Heart left ventricle (tissue), 16 donors: ENCODE results near the gene COPG2. TPM values are rescaled to one million over a fixed set of nuclear protein-coding genes. Genes with fewer than 3 reads are reported as not detected.

Experiments used
- ATAC-seq, 4 donors: fragments of 200-7000 bp; cut with Tn5 transposase; one replicate each; pipeline ENCODE4 v1.9.1; 2020 to 2022; ENCODE audit warnings: moderate library complexity in 4 of 4, mild to moderate bottlenecking in 3 of 4, moderate number of reproducible peaks in 1 of 4
- DNase-seq, 5 donors: peaks; one replicate each; pipeline ENCODE4 v3.0.0-alpha.2; 2020
- H3K27ac ChIP-seq, 12 donors: fragments of 200-600 bp; sonication (generic) in 4 of 12; one replicate each; pipeline versions ENCODE4 v1.5.0 to v1.8.0; 2016 to 2022; ENCODE audit warnings: mild to moderate bottlenecking in 2 of 12
- H3K27me3 ChIP-seq, 9 donors: fragments of 200-600 bp; sonication (generic) in 2 of 9; one replicate each; pipeline versions ENCODE4 v1.5.1 to v1.8.0; 2016 to 2022; ENCODE audit warnings: mild to moderate bottlenecking in 3 of 9
- H3K36me3 ChIP-seq, 9 donors: fragments of 200-600 bp; sonication (generic) in 2 of 9; one replicate each; pipeline versions ENCODE4 v1.5.0 to v1.8.0; 2018 to 2022; ENCODE audit warnings: mild to moderate bottlenecking in 2 of 9
- H3K4me1 ChIP-seq, 12 donors: fragments of 200-600 bp; sonication (generic) in 4 of 12; one replicate each; pipeline versions ENCODE4 v1.5.0 to v1.8.0; 2016 to 2022; ENCODE audit warnings: mild to moderate bottlenecking in 3 of 12
- H3K4me3 ChIP-seq, 12 donors: fragments of 200-600 bp; sonication (generic) in 4 of 12; one replicate each; pipeline versions ENCODE4 v1.5.0 to v1.8.0; 2017 to 2022; ENCODE audit warnings: mild to moderate bottlenecking in 9 of 12, moderate library complexity in 4 of 12
- H3K9me3 ChIP-seq, 12 donors: fragments of 200-600 bp; sonication (generic) in 4 of 12; one replicate each; pipeline versions ENCODE4 v1.5.0 to v1.8.0; 2016 to 2022; ENCODE audit warnings: mild to moderate bottlenecking in 1 of 12
- CTCF ChIP-seq, 12 donors: fragments of 200-600 bp; sonication (generic) in 4 of 12; IDR thresholded peaks; one replicate each; pipeline versions ENCODE4 v1.5.0 to v1.8.0; 2018 to 2022; ENCODE audit warnings: antibody characterized with exemption in 12 of 12, mild to moderate bottlenecking in 5 of 12
- POLR2A ChIP-seq, 2 donors: fragments of 450-650 bp; IDR thresholded peaks; one replicate each; pipeline ENCODE4 v1.6.1; 2017; ENCODE audit warnings: antibody characterized with exemption in 2 of 2, mild to moderate bottlenecking in 2 of 2, moderate library complexity in 2 of 2
- WGBS, 4 donors: extraction: QIAGEN DNeasy Blood & Tissue Kit in 2 of 4; methylation state at CpG; one replicate each; pipeline versions ENCODE4 v1.1.5 to v1.1.7; 2013 to 2018; 5-methylcytosine and 5-hydroxymethylcytosine counted together
- intact Hi-C, 10 donors: fragments of 100-400 bp; cut with DNase I; formaldehyde crosslinking; loops; one replicate each; pipeline versions ENCODE4 v1.11.1 to v1.14.2; 2022
- polyA plus RNA-seq, 2 donors: library from polyadenylated mRNA; stranded (reverse); fragments of 200-250 nt; gene quantifications; one replicate each; pipeline ENCODE4 v1.2.3, GENCODE V29; 2013
- total RNA-seq, 9 donors: library from RNA; depleted of rRNA in 2 of 9; stranded (reverse); fragments of >200 nt in 2 of 9; fragmentation: NEBNext Ultra II Directional in 3 of 9; extraction: Animal tissue kit (Norgen Biotek cat#: 25700) in 3 of 9; gene quantifications; one replicate each; pipeline versions ENCODE4 v1.1.0 to v1.2.4, GENCODE V29; 2016 to 2023
- donor health status: ischemic (EF 13 %, LVEDD 7.1; RV severe dilation, severe dysfunction).
- donor health status: healthy with polysubstance abuse.
- donor health status: DM: no; HTN: yes; CAD: no.
- donor health status: DM: no; HTN: no; CAD: no.
- donor health status: ischemic (EF 25% LVEDD 6.9; RV normal size, moderate dysfunction).
- donor health status: ischemic (EF 25% LVEDD 5.7; RV mildly dilated, moderate dysfunction).
- donor health status: healthy.
- donor health status: DM: yes; HTN: yes; CAD: no.
- donor health status: ischemic (EF 35%, LVEDD 5.7; RV mildly dilated, moderate dysfunction).
- donor health status: nonischemic (EF 11% LVEDD 7.7; RV severe dilation, severe dysfunction).
- donor health status: DM: yes; HTN: yes; CAD: no.
- donor health status: PGD.
- donor health status: ischemic (EF 29% LVEDD 5.4; RV normal size, mild dysfunction).
- donor health status: nonischemic (EF 23%, LVEDD 6.1; RV moderate dilation, normal function).

Gene COPG2
- total and polyA plus RNA-seq, 11 donors, result 6.9 to 26.9 (median 17.3) TPM

GRCh38 chr7:130554481-130554880 is 114.1 kb downstream of the COPG2 start:
- peaks cover 0 to 52% (median 35%) of the 10 kb centered on the region in 9 donors for H3K36me3 ChIP-seq
- DNase-seq (no peak), ATAC-seq (peak in 1 of 4 donors; percentile 22)
- H3K27ac ChIP-seq, result no peak overlapping the region
- no peaks in the 10 kb centered on the region for H3K27me3 ChIP-seq
- peaks cover 0 to 4% (median 0%) of the 10 kb centered on the region in 12 donors for H3K4me1 ChIP-seq
- intact Hi-C loops, result no loop called here
- H3K9me3 ChIP-seq, result no peaks in the 10 kb centered on the region
- WGBS, 4 donors, result 77 to 89% (median 84%) methylated on average over 3 of the region's 3 CpGs
- H3K4me3 ChIP-seq, result no peak overlapping the region
- TF ChIP-seq POLR2A (IDR thresholded peaks at IDR 0.05) (no peak), CTCF (IDR thresholded peaks at IDR 0.05) (no peak)

GRCh38 chr7:130553398-130554029 is 115.0 kb downstream of the COPG2 start:
- TF ChIP-seq CTCF (IDR thresholded peaks at IDR 0.05) (no peak), POLR2A (IDR thresholded peaks at IDR 0.05) (no peak)
- no peak for ATAC-seq
- intact Hi-C loops, result no loop called here
- no peak for DNase-seq
- Histone ChIP-seq H3K4me3 (no peak overlapping the region), H3K4me1 (no peaks in the 10 kb centered on the region), H3K27ac (no peak overlapping the region), H3K36me3 (peaks cover 0 to 61% (median 41%) of the 10 kb centered on the region in 9 donors), H3K9me3 (no peaks in the 10 kb centered on the region), H3K27me3 (no peaks in the 10 kb centered on the region)
- 85 to 98% (median 90%) methylated on average over 3 of the region's 3 CpGs for WGBS, 4 donors

- WGBS, 4 donors, result 95 to 97% (median 96%) methylated on average over 1 of the region's 1 CpG
- H3K27me3 ChIP-seq, result no peaks in the 10 kb centered on the region
Observed at GRCh38 chr7:130544356-130544755, 124.2 kb downstream of the COPG2 start.

More at GRCh38 chr7:130544356-130544755, 124.2 kb downstream of the COPG2 start:
- Histone ChIP-seq H3K4me3 (no peak overlapping the region), H3K4me1 (no peaks in the 10 kb centered on the region), H3K36me3 (peaks cover 0 to 52% (median 8%) of the 10 kb centered on the region in 9 donors), H3K27ac (peak overlapping the region in 1 of 12 donors; percentile 34), H3K9me3 (no peaks in the 10 kb centered on the region)
- TF ChIP-seq CTCF (IDR thresholded peaks at IDR 0.05) (no peak), POLR2A (IDR thresholded peaks at IDR 0.05) (no peak)
- ATAC-seq, result no peak
- intact Hi-C loops, result no loop called here
- DNase-seq, result no peak
